HepG2 (cell line): Measurements from ENCODE around the gene SGPP2. TPM values are rescaled to one million over a fixed set of nuclear protein-coding genes. Genes with fewer than 3 reads are reported as not detected.
A peak's percentile ranks its signal among the peaks of the same experiment; 100 is the strongest.
"Not testable (repeated sequence)": the region's sequence is repeated elsewhere in the genome, so short reads cannot be mapped to it uniquely, and the experiment has no call there.

Experiments used
- ATAC-seq: fragments of 200-7000 bp; cut with Tn5 transposase; 3 replicates; pipeline ENCODE4 v1.9.1; 2020; ENCODE audit warnings: mild to moderate bottlenecking, moderate library complexity
- BruUV-seq: library from RNA; stranded (reverse); fragments of 400-500 nt; replicated peaks from 2 replicates; lab custom pipeline; 2021; lab: Mats Ljungman, UMichigan
- CTCF ChIA-PET: fragments of 300-600 bp; formaldehyde crosslinking; extraction: SDS; loops from one replicate; lab custom pipeline; 2021; ENCODE audit warnings: low total read pairs, inconsistent platforms, low intra/inter-chr PET ratio; lab: Yijun Ruan, JAX
- POLR2A ChIA-PET: fragments of 350-600 bp; sonication (Branson Sonifier 250); formaldehyde crosslinking; loops from one replicate; lab custom pipeline; 2020; ENCODE audit warnings: antibody characterized with exemption, inconsistent platforms; lab: Yijun Ruan, JAX
- DNase-seq: peaks from one replicate; pipeline ENCODE4 v3.0.0-alpha.2; 2015; ENCODE audit warnings: low spot score
- FAIRE-seq: peaks from 3 replicates; lab custom pipeline; 2011; peaks lifted over from hg19 to GRCh38; lab: Jason Lieb, UNC
- H2AFZ ChIP-seq: one replicate; pipeline ENCODE4 v1.6.1; 2011; ENCODE audit warnings: low read length, inconsistent platforms
- H3K27ac ChIP-seq: fragments of 300-600 bp; 3 replicates; pipeline ENCODE4 v1.8.0; 2011; ENCODE audit warnings: mixed run types, mild to moderate bottlenecking, mixed read lengths, low read length, inconsistent platforms; ENCODE audit not compliant: insufficient read depth; ENCODE audit errors: extremely low read length
- H3K27me3 ChIP-seq, 2 experiments: fragments of 200-600 bp in 1 of 2; 2 replicates in 1 of 2; 3 replicates in 1 of 2; pipeline versions ENCODE4 v1.6.0 to v1.8.0; 2011; ENCODE audit warnings: low read length in 2 of 2, mild to moderate bottlenecking in 2 of 2, moderate library complexity in 2 of 2, inconsistent platforms in 1 of 2; ENCODE audit not compliant: insufficient read depth in 2 of 2, control insufficient read depth in 1 of 2
- H3K36me3 ChIP-seq, 2 experiments: fragments of 200-600 bp in 1 of 2; replicated peaks in 1 of 2; 2 replicates in 1 of 2; 3 replicates in 1 of 2; pipeline versions ENCODE4 v1.5.1 to v1.8.0; 2011; ENCODE audit warnings: low read length in 2 of 2, inconsistent platforms in 1 of 2; ENCODE audit not compliant: insufficient read depth in 2 of 2, control insufficient read depth in 1 of 2
- H3K4me1 ChIP-seq: 2 replicates; pipeline ENCODE4 v1.5.1; 2012; ENCODE audit warnings: low read length, inconsistent platforms; ENCODE audit not compliant: insufficient read depth
- H3K4me2 ChIP-seq: 2 replicates; pipeline ENCODE4 v1.6.0; 2011; ENCODE audit warnings: low read depth, low read length, inconsistent platforms
- H3K4me3 ChIP-seq, 3 experiments: fragments of 200-600 bp in 1 of 3; sonication (generic), shearing (Covaris generic) in 1 of 3; replicated peaks in 1 of 3; 2 replicates each; pipeline ENCODE4 v1.5.1; 2011 to 2016; ENCODE audit warnings: low read length in 3 of 3, inconsistent platforms in 2 of 3, low read depth in 2 of 3, mild to moderate bottlenecking in 2 of 3, control low read depth in 1 of 3, mixed read lengths in 1 of 3; ENCODE audit not compliant: insufficient read depth in 1 of 3
- H3K79me2 ChIP-seq: one replicate; pipeline ENCODE4 v1.6.1; 2011; ENCODE audit warnings: low read length, inconsistent platforms; ENCODE audit not compliant: insufficient read depth
- H3K9ac ChIP-seq: 2 replicates; pipeline ENCODE4 v1.6.0; 2011; ENCODE audit warnings: mild to moderate bottlenecking, low read depth, low read length, inconsistent platforms; ENCODE audit not compliant: insufficient read depth
- H3K9me3 ChIP-seq: 2 replicates; pipeline ENCODE4 v1.5.1; 2012; ENCODE audit warnings: mild to moderate bottlenecking, low read length
- H4K20me1 ChIP-seq: 2 replicates; pipeline ENCODE4 v1.6.0; 2011; ENCODE audit warnings: inconsistent platforms, mild to moderate bottlenecking, low read length, moderate library complexity; ENCODE audit not compliant: insufficient read depth
- CREM ChIP-seq, 2 experiments: sonication (generic) in 1 of 2; formaldehyde crosslinking in 1 of 2; IDR thresholded peaks; 2 replicates each; pipeline versions ENCODE4 v1.4.0 to v1.6.1; 2016 to 2020; ENCODE audit warnings: antibody characterized with exemption in 1 of 2, mild to moderate bottlenecking in 1 of 2, missing genetic modification reagents in 1 of 2
- HNRNPH1 ChIP-seq: fragments of 200-400 bp; formaldehyde crosslinking; optimal IDR thresholded peaks from 2 replicates; pipeline ENCODE3; 2017; ENCODE audit warnings: mild to moderate bottlenecking, low read depth, low read length
- KLF13 ChIP-seq: sonication (generic); formaldehyde crosslinking; IDR thresholded peaks from 2 replicates; pipeline ENCODE4 v1.4.0; 2020; ENCODE audit warnings: mild to moderate bottlenecking, missing genetic modification reagents
- KMT2A ChIP-seq: sonication (generic); formaldehyde crosslinking; IDR thresholded peaks from 2 replicates; pipeline ENCODE4 v1.4.0; 2020; ENCODE audit warnings: missing genetic modification reagents
- NR2F1 ChIP-seq, 2 experiments: fragments of 450-650 bp in 1 of 2; formaldehyde crosslinking in 1 of 2; IDR thresholded peaks; 2 replicates each; pipeline versions ENCODE4 v1.5.0 to v1.6.1; 2016 to 2020; ENCODE audit warnings: mild to moderate bottlenecking in 1 of 2, missing compliant biosample characterization in 1 of 2, missing genetic modification reagents in 1 of 2, moderate library complexity in 1 of 2
- PHF5A ChIP-seq: IDR thresholded peaks from one replicate; pipeline ENCODE4 v1.6.1; 2018; ENCODE audit warnings: low read depth, missing genetic modification reagents; ENCODE audit not compliant: unreplicated experiment
- SKI ChIP-seq: fragments of 450-650 bp; IDR thresholded peaks from one replicate; pipeline ENCODE4 v1.6.1; 2018; ENCODE audit warnings: mild to moderate bottlenecking; ENCODE audit not compliant: partially characterized antibody
- TCF7L2 ChIP-seq: IDR thresholded peaks from 2 replicates; pipeline ENCODE4 v1.6.1; 2011; ENCODE audit warnings: mild to moderate bottlenecking, low read depth, low read length, moderate library complexity
- ZBTB7A ChIP-seq: sonication (generic); formaldehyde crosslinking; IDR thresholded peaks from 2 replicates; pipeline ENCODE4 v1.8.0; 2022; ENCODE audit warnings: mild to moderate bottlenecking, missing genetic modification reagents
- ZFP36L2 ChIP-seq: sonication (generic); formaldehyde crosslinking; IDR thresholded peaks from 2 replicates; pipeline ENCODE4 v1.4.0; 2020; ENCODE audit warnings: missing genetic modification reagents
- ZNF550 ChIP-seq: sonication (generic); formaldehyde crosslinking; IDR thresholded peaks from 2 replicates; pipeline ENCODE4 v1.4.0; 2020; ENCODE audit warnings: mild to moderate bottlenecking, missing genetic modification reagents, borderline replicate concordance
- ZNF614 ChIP-seq: IDR thresholded peaks from 2 replicates; pipeline ENCODE4 v1.6.1; 2018; ENCODE audit warnings: missing biosample characterization, missing genetic modification reagents, inconsistent platforms, borderline replicate concordance
- WGBS: methylation state at CpG from one replicate; pipeline ENCODE4 v1.1.6; 2017; ENCODE audit warnings: low lambda C conversion rate; 5-methylcytosine and 5-hydroxymethylcytosine counted together
- in situ Hi-C: cut with HindIII; loops from 2 replicates; pipeline ENCODE4 v1.10.0; 2017; ENCODE audit warnings: low pct_unique_long_range_greater_than_20kb; ENCODE audit not compliant: extremely low pct_ligation_motif_present
- intact Hi-C: fragments of 100-400 bp; cut with micrococcal nuclease; formaldehyde crosslinking; loops from one replicate; pipeline ENCODE4 v1.10.0; 2022; ENCODE audit not compliant: unreplicated experiment
- polyA plus RNA-seq, 8 experiments: library from polyadenylated mRNA; depleted of rRNA in 3 of 8; stranded (reverse) in 7 of 8; unstranded in 1 of 8; fragments of >200 nt; fragmentation: Illumina TruSeq in 4 of 8; extraction: Trizol in 4 of 8; gene quantifications; 2 replicates each; pipeline versions ENCODE4 v1.2.1 to v1.2.3, GENCODE V29; 2011 to 2016; ENCODE audit warnings: low read depth in 4 of 8, missing spikeins in 1 of 8, mixed read lengths in 1 of 8; ENCODE audit not compliant: insufficient read depth in 1 of 8
- total RNA-seq, 5 experiments: library from RNA; depleted of rRNA; stranded (reverse); fragments of >200 nt; fragmentation: Illumina TruSeq; extraction: Trizol; gene quantifications; 2 replicates each; pipeline ENCODE4 v1.2.3, GENCODE V29; 2016; ENCODE audit warnings: low read depth in 1 of 5
- TF ChIP-seq, protein P1 (sequence below): sonication (generic); formaldehyde crosslinking; IDR thresholded peaks from 2 replicates; pipeline ENCODE4 v1.5.0; 2020; ENCODE audit warnings: missing genetic modification reagents
- TF ChIP-seq, protein P2 (sequence below): sonication (generic); formaldehyde crosslinking; IDR thresholded peaks from 2 replicates; pipeline ENCODE4 v1.8.0; 2022; ENCODE audit warnings: missing genetic modification reagents, mild to moderate bottlenecking, borderline replicate concordance
- TF ChIP-seq, protein P3 (sequence below): sonication (generic); formaldehyde crosslinking; IDR thresholded peaks from 2 replicates; pipeline ENCODE4 v1.4.0; 2020; ENCODE audit warnings: mild to moderate bottlenecking, missing genetic modification reagents

The SGPP2 gene
- total and polyA plus RNA-seq, 2 of the 13 experiments (the other 11 are each of a cell fraction or from before 2014, with no cell fraction given): not detected

DNA sequence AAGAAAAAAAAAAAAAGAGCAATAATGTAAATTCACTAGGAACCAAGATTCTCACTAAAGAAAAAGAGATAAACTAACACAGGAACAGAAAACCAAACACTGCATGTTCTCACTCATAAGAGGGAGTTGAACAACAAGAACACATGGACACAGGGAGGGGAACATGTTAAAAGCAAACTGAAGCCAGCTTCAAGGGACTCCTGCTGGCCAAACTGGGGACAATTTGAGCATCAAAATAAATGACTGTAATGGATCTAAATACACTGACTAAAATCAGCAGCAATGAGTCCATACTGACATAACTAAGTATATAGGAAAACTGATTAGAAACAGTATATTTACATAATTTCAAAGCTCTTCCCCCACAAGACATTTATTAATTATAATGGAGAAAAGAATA lies 158.6 kb downstream of the SGPP2 start:
- in situ Hi-C loops (no loop called here), intact Hi-C loops (no loop called here)
- ChIA-PET CTCF (interaction anchor here (1.6 kb wide), 1 partner anchor 265 kb away, joined by 5 read pairs; no protein-coding TSS in a partner anchor), POLR2A (no interaction called here)
- H3K27me3 ChIP-seq: no peaks in the 10 kb centered on the region
- TF ChIP-seq PHF5A (no peak), CREM (IDR thresholded peaks at IDR 0.05) (no peak), CREM (CRISPR knock-in tag; IDR thresholded peaks at IDR 0.05) (no peak), ZNF550 (CRISPR knock-in tag) (no peak), KLF13 (CRISPR knock-in tag) (no peak), TCF7L2 (no peak), HNRNPH1 (no peak), ZBTB7A (CRISPR knock-in tag) (no peak), NR2F1 (CRISPR knock-in tag; IDR thresholded peaks at IDR 0.05) (no peak), KMT2A (CRISPR knock-in tag) (no peak), SKI (no peak), ZFP36L2 (CRISPR knock-in tag) (no peak), ZNF614 (CRISPR knock-in tag) (no peak)
- TF ChIP-seq, protein P1, sequence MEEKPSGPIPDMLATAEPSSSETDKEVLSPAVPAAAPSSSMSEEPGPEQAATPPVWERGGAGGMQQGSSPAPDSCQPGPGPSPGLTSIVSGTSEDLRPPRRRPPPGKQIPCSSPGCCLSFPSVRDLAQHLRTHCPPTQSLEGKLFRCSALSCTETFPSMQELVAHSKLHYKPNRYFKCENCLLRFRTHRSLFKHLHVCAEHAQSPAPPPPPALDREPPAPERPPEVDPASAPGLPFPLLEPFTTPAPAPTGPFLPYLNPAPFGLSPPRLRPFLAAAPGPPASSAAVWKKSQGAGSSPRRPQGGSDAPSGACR (CRISPR knock-in tag): no peak
- TF ChIP-seq, protein P2, sequence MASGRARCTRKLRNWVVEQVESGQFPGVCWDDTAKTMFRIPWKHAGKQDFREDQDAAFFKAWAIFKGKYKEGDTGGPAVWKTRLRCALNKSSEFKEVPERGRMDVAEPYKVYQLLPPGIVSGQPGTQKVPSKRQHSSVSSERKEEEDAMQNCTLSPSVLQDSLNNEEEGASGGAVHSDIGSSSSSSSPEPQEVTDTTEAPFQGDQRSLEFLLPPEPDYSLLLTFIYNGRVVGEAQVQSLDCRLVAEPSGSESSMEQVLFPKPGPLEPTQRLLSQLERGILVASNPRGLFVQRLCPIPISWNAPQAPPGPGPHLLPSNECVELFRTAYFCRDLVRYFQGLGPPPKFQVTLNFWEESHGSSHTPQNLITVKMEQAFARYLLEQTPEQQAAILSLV (CRISPR knock-in tag): no peak
- TF ChIP-seq, protein P3, sequence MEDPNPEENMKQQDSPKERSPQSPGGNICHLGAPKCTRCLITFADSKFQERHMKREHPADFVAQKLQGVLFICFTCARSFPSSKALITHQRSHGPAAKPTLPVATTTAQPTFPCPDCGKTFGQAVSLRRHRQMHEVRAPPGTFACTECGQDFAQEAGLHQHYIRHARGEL (CRISPR knock-in tag): no peak
- H3K79me2 ChIP-seq: no peaks in the 10 kb centered on the region
- H3K4me1 ChIP-seq: no peaks in the 10 kb centered on the region
- peak; percentile 36 for FAIRE-seq
- peak; percentile 74 for ATAC-seq
- peaks cover 4 to 10% of the 10 kb centered on the region in 2 experiments; a peak in 4 of 5 replicates for H3K36me3 ChIP-seq
- no peak overlapping the region for H3K4me3 ChIP-seq
- no peak overlapping the region for H3K9ac ChIP-seq
- H3K27ac ChIP-seq: no peak overlapping the region
- no peaks in the 10 kb centered on the region for H3K9me3 ChIP-seq
- H2AFZ ChIP-seq: no peak overlapping the region
- H4K20me1 ChIP-seq: no peaks in the 10 kb centered on the region
- DNase-seq: peak; percentile 23
- no TSS peak for BruUV-seq
- no peak overlapping the region for H3K4me2 ChIP-seq

DNA sequence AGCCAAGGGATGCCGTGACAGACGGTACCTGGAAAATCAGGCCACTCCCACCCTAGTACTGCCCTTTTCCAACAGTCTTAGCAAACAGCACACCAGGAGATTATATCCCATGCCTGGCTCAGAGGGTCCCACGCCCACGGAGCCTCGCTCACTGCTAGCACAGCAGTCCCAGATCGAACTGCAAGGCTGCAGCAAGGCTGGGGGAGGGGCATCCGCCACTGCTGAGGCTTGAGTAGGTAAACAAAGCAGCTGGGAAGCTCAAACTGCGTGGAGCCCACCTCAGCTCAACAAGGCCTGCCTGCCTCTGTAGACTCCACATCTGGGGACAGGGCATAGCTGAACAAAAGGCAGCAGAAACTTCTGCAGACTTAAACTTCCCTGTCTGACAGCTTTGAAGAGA lies 160.2 kb downstream of the SGPP2 start:
- ATAC-seq, H3K27me3 ChIP-seq, H3K9me3 ChIP-seq, CTCF ChIA-PET, DNase-seq, H2AFZ ChIP-seq, H3K4me2 ChIP-seq, BruUV-seq, POLR2A ChIA-PET, FAIRE-seq, H4K20me1 ChIP-seq, in situ Hi-C loops, H3K4me1 ChIP-seq, H3K9ac ChIP-seq, H3K27ac ChIP-seq, H3K79me2 ChIP-seq, H3K4me3 ChIP-seq, intact Hi-C loops: not testable (repeated sequence)
- WGBS: 96% methylated on average over 8 of the region's 8 CpGs
- peaks cover 4 to 10% of the 10 kb centered on the region in 2 experiments; a peak in 4 of 5 replicates for H3K36me3 ChIP-seq
